Measurements from ENCODE around the gene C1S.

C1S gene

GRCh38 chr12:7078163-7078562 is 17.6 kb downstream of the C1S start:
- TF ChIP-seq ZFX (IDR thresholded peaks at IDR 0.05; ENCODE audit: borderline replicate concordance) (no peak), CTCF (IDR thresholded peaks at IDR 0.05) (no peak; the same call in 1 of the 2 replicates)
- no peak overlapping the region for H3K27ac ChIP-seq

- H3K27ac ChIP-seq: no peak overlapping the region
- no peak for TF ChIP-seq CTCF (IDR thresholded peaks at IDR 0.05)
- TF ChIP-seq ZFX (IDR thresholded peaks at IDR 0.05; ENCODE audit: borderline replicate concordance): no peak
These were observed 19.3 kb downstream of the C1S start for GRCh38 chr12:7079826-7080125.

- TF ChIP-seq ZFX (IDR thresholded peaks at IDR 0.05; ENCODE audit: borderline replicate concordance): no peak
- no peak for TF ChIP-seq CTCF (IDR thresholded peaks at IDR 0.05)
- no peak overlapping the region for H3K27ac ChIP-seq
These were observed 20.5 kb downstream of the C1S start for GRCh38 chr12:7081037-7081436.

- no peak for TF ChIP-seq ZFX (IDR thresholded peaks at IDR 0.05; ENCODE audit: borderline replicate concordance)
- no peak for TF ChIP-seq CTCF (IDR thresholded peaks at IDR 0.05)
- H3K27ac ChIP-seq: no peak overlapping the region
These were observed 22.6 kb downstream of the C1S start for GRCh38 chr12:7083125-7083524.

- TF ChIP-seq ZFX (IDR thresholded peaks at IDR 0.05; ENCODE audit: borderline replicate concordance) (no peak), CTCF (IDR thresholded peaks at IDR 0.05) (no peak)
- H3K27ac ChIP-seq: no peak overlapping the region
These were observed 28.8 kb downstream of the C1S start for GRCh38 chr12:7089196-7089871.

- TF ChIP-seq CTCF (IDR thresholded peaks at IDR 0.05) (no peak), ZFX (IDR thresholded peaks at IDR 0.05; ENCODE audit: borderline replicate concordance) (no peak)
- no peak overlapping the region for H3K27ac ChIP-seq
These were observed 29.9 kb downstream of the C1S start for GRCh38 chr12:7090222-7090998.

- H3K27ac ChIP-seq: no peak overlapping the region
These were observed 30.7 kb downstream of the C1S start for GRCh38 chr12:7091171-7091570.

More at GRCh38 chr12:7091171-7091570, 30.7 kb downstream of the C1S start:
- no peak for TF ChIP-seq CTCF (IDR thresholded peaks at IDR 0.05)
- TF ChIP-seq ZFX (IDR thresholded peaks at IDR 0.05; ENCODE audit: borderline replicate concordance): no peak

Data from 22Rv1 (cell line).